IPS-15b (cell line): ENCODE results near the gene LIF.

ENCODE experiments used
- H3K27me3 ChIP-seq: one replicate; pipeline ENCODE4 v1.6.1; 2013; ENCODE audit warnings: low read length; ENCODE audit not compliant: control insufficient read depth, insufficient read depth
- H3K36me3 ChIP-seq: one replicate; pipeline ENCODE4 v1.6.1; 2013; ENCODE audit warnings: low read length; ENCODE audit not compliant: control insufficient read depth, insufficient read depth
- H3K4me1 ChIP-seq: one replicate; pipeline ENCODE4 v1.6.1; 2013; ENCODE audit warnings: mild to moderate bottlenecking, low read length; ENCODE audit not compliant: control insufficient read depth, insufficient read depth
- H3K4me3 ChIP-seq: one replicate; pipeline ENCODE4 v1.5.1; 2013; ENCODE audit warnings: low read depth, low read length
- H3K9ac ChIP-seq: one replicate; pipeline ENCODE4 v1.6.1; 2013; ENCODE audit warnings: low read depth, mild to moderate bottlenecking, low read length
- H3K9me3 ChIP-seq: one replicate; pipeline ENCODE4 v1.6.1; 2013; ENCODE audit warnings: mild to moderate bottlenecking, low read length; ENCODE audit not compliant: control insufficient read depth, insufficient read depth

The LIF gene

DNA sequence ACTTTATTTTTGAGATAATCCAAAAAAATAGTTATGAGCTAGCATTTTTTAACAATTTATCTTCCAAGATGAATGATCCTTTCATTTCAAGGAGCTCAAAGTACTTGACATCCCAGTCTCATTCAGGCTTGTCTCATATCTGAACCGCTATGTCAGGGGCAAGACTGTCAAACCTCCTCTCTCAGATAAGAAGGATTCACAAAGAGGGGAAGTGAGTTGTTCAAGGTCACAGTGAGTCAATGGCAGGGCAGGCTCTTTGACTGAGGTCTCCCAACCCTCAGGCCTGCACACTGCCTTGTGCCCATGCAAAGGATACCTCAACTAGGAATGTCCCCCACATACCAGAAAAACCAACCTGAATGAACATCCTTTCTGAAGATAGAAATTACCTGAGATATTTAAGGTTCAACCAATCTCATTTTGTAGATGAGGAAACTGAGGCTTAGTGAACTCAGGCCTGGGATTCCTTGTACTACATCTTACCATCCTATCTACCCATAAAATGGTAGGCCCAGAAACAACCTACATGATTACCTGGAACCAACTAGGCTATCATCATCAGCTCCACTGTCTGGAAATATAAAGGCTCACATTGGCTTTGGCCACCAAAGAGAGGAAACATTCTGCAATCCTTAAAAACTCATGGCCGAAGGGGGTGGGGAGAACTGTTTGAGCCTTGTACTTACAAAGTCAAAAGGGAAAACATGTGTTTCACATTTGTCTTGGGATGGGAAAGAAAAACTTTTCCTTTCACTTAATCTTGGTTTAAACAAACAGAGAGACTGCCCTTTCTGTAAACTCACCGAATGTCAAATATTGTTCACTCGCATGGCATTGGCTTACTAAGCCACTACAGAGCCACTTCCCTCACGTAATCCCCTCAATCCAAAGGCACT is 51.1 kb downstream of the LIF start:
- Histone ChIP-seq H3K27me3 (no peaks in the 10 kb centered on the region), H3K9ac (no peak overlapping the region), H3K9me3 (no peaks in the 10 kb centered on the region), H3K4me3 (no peak overlapping the region), H3K36me3 (no peaks in the 10 kb centered on the region), H3K4me1 (peaks cover 16% of the 10 kb centered on the region)

DNA sequence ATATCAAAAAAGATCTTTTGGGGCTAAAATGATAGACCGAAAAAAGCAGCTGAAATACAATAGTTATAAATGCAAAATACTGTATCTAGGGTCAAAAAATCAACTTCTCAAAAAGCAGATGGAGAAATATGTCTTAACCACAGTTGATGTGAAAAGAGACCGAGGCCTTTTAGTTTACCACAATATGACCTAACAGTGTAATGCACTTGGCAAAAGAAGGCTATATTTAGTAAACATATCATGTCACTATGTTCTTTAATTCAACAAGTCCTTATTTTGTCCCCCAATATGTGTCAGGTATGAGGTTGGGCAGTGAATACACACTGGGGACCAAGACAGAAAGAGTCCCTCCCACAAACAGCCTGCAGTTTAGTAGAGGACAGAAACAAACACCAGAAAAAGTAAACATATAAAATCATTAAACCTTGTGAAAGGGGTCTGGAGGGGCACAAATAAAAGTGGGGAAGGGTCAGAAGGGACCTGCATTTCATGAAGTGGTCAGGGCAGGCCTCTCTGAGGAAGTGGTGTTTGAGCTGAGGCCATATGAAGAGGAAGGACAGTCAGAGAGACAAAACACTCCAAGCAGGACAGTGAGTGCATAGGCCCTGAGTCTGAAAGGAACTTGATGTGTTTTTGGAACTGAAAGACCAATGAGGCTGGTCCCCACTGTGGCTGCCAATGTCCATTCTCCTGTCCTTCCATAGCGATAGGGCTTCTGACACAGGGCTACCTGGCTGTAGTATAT is 53.4 kb downstream of the LIF start:
- peaks cover 16% of the 10 kb centered on the region for H3K4me1 ChIP-seq

DNA sequence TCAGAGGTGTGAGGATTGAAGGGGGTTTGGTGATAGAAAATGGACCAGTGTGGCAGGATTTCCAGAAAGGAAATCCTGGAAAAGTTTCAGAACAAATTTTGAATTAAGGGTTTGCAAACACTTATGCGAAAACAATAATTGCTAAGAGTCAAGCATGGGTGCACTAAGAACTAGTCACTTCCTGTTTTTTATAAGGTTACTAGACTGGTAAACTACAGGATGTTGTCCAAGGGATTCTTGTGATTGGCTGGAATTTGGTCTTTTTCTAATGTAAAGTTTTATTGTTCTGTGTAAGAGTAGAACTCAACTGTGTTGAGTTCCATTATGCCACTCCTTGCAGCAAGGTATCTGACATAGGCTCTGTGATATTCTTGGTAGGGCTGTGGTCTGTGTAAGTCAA is 54.1 kb downstream of the LIF start:
- no peaks in the 10 kb centered on the region for H3K9me3 ChIP-seq
- peaks cover 16% of the 10 kb centered on the region for H3K4me1 ChIP-seq
- H3K4me3 ChIP-seq: no peak overlapping the region
- H3K36me3 ChIP-seq: no peaks in the 10 kb centered on the region
- no peaks in the 10 kb centered on the region for H3K27me3 ChIP-seq
- H3K9ac ChIP-seq: no peak overlapping the region

More for the DNA sequence above, 53.4 kb downstream of the LIF start:
- H3K9me3 ChIP-seq: no peaks in the 10 kb centered on the region
- H3K4me3 ChIP-seq: no peak overlapping the region
- no peaks in the 10 kb centered on the region for H3K36me3 ChIP-seq
- H3K27me3 ChIP-seq: no peaks in the 10 kb centered on the region
- H3K9ac ChIP-seq: no peak overlapping the region

DNA sequence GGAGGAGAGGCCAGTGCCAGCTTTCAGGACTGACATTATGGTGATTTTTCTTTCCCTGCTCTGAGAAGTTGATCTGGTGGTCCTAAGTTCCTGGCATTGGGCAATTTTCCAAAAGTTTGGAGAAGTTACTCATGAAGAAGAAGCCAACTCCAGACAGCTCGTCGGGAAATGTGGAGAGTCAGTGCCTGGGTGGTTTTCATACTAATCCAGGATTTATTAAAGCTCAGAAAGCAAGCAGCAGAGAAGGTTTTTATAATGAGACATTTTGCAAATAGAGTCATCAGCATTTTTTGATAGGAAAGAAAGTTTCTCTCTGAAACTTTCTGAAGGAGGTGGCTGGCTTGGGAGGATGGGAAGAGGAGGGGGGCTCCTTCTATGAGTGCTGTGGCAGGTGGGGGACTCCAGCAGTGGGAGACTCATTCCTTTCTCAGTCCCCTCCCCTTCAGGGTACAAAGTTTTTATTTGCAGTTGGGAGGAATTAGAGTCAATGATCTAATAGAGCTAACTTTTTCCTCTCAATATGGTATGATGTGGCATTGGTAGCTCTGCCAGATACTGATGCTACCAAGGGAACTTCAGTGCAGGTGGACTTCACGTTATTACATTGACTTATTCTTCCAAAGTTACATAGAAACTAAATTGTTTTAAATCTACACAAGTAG is 55.4 kb downstream of the LIF start:
- Histone ChIP-seq H3K4me1 (peaks cover 7% of the 10 kb centered on the region), H3K9me3 (no peaks in the 10 kb centered on the region), H3K36me3 (no peaks in the 10 kb centered on the region), H3K27me3 (no peaks in the 10 kb centered on the region), H3K9ac (no peak overlapping the region), H3K4me3 (no peak overlapping the region)

DNA sequence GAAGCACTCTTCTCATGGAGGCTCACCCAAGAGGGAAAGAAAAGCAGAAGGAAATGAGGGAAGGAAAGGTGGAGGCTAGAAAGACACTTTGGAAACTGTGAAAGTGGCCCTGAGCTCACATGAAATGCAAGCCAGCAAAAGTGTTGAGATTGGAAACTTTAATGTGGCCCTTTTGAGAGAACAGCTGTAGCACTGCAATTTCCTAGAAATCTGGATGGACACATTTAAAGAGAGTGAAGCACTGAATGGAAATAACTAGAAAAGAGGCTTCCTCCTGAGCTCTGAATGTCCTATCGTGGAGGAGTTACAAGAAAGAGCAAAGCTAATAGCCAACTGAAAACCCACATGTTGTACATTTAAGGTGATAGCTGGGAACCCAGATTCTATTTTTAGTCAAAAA is 56.0 kb downstream of the LIF start:
- Histone ChIP-seq H3K9me3 (no peaks in the 10 kb centered on the region), H3K9ac (no peak overlapping the region), H3K4me1 (peaks cover 5% of the 10 kb centered on the region), H3K4me3 (no peak overlapping the region), H3K36me3 (no peaks in the 10 kb centered on the region), H3K27me3 (no peaks in the 10 kb centered on the region)
